ENCODE results near the gene FAM131B. TPM values are rescaled to one million over a fixed set of nuclear protein-coding genes. Genes with fewer than 3 reads are reported as not detected.

The FAM131B gene
- total and polyA plus RNA-seq, 9 of the 15 experiments (the other 6 are each of a cell fraction or from before 2014, with no cell fraction given): 0.03 to 0.04 TPM; not detected in 7

DNA sequence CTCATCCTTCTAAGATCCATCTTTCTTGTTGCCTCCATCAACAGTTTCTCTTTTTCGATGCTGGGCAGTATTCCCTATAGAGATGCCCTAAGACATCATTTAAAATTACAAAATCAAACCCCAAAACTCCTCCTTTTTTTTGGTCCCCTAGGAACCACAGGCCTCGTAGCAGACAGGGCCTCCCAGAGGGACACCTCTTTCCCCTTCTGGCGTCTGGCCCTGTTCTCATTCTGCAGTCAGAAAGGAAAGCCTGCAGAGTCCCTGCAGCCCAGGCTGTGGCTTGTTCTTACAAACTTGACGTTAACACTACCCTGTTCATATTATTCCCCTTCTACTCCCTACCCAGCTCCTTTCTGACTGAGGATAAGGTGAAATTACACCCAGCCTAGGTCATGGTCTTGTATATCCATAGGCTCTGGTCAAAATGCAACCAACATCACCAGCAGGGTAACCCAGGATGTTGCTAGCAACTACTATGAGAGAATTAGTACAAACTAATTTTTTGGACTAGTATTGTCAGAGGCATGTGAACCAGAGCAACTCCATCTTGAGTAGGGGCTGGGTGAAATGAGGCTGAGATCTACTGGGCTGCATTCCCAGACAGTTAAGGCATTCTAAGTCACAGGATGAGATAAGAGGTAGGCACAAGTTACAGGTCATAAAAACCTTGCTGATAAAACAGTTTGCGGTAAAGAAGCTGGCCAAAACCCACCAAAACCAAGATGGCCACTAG, 49.6 kb upstream of the FAM131B start (continued):
- TF ChIP-seq HNRNPL (IDR thresholded peaks at IDR 0.05; ENCODE audit: low read depth, low read length) (no peak), DIDO1 (tag; IDR thresholded peaks at IDR 0.05; ENCODE audit: low read depth) (no peak), ESRRB (CRISPR knock-in tag; IDR thresholded peaks at IDR 0.05; ENCODE audit: borderline replicate concordance) (no peak), POLR2G (IDR thresholded peaks at IDR 0.05; ENCODE audit: low read depth, low read length) (no peak), XRCC4 (IDR thresholded peaks at IDR 0.05; ENCODE audit: extremely low read depth, insufficient read depth, insufficient read length) (no peak), ZNF764 (CRISPR knock-in tag; IDR thresholded peaks at IDR 0.05; ENCODE audit: low read depth) (no peak), GATAD2B (IDR thresholded peaks at IDR 0.05; ENCODE audit: borderline replicate concordance) (no peak), POLR2AphosphoS5 (IDR thresholded peaks at IDR 0.05; ENCODE audit: control insufficient read depth, insufficient read depth, low read depth, low read length) (no peak), ZNF197 (CRISPR knock-in tag; IDR thresholded peaks at IDR 0.05; ENCODE audit: low read depth) (0 out of 2 replicates have a peak, but pooled peaks have one; percentile 47), U2AF2 (optimal IDR thresholded peaks at IDR 0.05; ENCODE audit: low read depth, low read length) (no peak), TCF7 (IDR thresholded peaks at IDR 0.05; ENCODE audit: borderline replicate concordance) (no peak), NR4A1 (CRISPR knock-in tag; IDR thresholded peaks at IDR 0.05) (no peak), NR4A1 (tag; IDR thresholded peaks at IDR 0.05) (peak; percentile 73; the same call in 1 of the 2 replicates), FOXJ2 (tag; IDR thresholded peaks at IDR 0.05) (no peak), CHD4 (IDR thresholded peaks at IDR 0.05; ENCODE audit: insufficient read depth, insufficient replicate concordance, low read depth, low read length, poor library complexity, severe bottlenecking) (no peak), MCM3 (IDR thresholded peaks at IDR 0.05) (no peak), HSF4 (CRISPR knock-in tag; IDR thresholded peaks at IDR 0.05; ENCODE audit: borderline replicate concordance) (no peak), ZNF668 (CRISPR knock-in tag; IDR thresholded peaks at IDR 0.05) (no peak), ARID1B (IDR thresholded peaks at IDR 0.05) (no peak)
- TF ChIP-seq, protein P1, sequence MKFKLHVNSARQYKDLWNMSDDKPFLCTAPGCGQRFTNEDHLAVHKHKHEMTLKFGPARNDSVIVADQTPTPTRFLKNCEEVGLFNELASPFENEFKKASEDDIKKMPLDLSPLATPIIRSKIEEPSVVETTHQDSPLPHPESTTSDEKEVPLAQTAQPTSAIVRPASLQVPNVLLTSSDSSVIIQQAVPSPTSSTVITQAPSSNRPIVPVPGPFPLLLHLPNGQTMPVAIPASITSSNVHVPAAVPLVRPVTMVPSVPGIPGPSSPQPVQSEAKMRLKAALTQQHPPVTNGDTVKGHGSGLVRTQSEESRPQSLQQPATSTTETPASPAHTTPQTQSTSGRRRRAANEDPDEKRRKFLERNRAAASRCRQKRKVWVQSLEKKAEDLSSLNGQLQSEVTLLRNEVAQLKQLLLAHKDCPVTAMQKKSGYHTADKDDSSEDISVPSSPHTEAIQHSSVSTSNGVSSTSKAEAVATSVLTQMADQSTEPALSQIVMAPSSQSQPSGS (CRISPR knock-in tag; IDR thresholded peaks at IDR 0.05): no peak
- TF ChIP-seq, protein P2, sequence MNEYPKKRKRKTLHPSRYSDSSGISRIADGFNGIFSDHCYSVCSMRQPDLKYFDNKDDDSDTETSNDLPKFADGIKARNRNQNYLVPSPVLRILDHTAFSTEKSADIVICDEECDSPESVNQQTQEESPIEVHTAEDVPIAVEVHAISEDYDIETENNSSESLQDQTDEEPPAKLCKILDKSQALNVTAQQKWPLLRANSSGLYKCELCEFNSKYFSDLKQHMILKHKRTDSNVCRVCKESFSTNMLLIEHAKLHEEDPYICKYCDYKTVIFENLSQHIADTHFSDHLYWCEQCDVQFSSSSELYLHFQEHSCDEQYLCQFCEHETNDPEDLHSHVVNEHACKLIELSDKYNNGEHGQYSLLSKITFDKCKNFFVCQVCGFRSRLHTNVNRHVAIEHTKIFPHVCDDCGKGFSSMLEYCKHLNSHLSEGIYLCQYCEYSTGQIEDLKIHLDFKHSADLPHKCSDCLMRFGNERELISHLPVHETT (CRISPR knock-in tag; conservative IDR thresholded peaks at IDR 0.05 in 1 of 2, IDR thresholded peaks at IDR 0.05 in 1 of 2): peak in 1 of 2 experiments; percentile 52; a peak in 1 of 4 replicates
- TF ChIP-seq, protein P3, sequence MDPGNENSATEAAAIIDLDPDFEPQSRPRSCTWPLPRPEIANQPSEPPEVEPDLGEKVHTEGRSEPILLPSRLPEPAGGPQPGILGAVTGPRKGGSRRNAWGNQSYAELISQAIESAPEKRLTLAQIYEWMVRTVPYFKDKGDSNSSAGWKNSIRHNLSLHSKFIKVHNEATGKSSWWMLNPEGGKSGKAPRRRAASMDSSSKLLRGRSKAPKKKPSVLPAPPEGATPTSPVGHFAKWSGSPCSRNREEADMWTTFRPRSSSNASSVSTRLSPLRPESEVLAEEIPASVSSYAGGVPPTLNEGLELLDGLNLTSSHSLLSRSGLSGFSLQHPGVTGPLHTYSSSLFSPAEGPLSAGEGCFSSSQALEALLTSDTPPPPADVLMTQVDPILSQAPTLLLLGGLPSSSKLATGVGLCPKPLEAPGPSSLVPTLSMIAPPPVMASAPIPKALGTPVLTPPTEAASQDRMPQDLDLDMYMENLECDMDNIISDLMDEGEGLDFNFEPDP (CRISPR knock-in tag; IDR thresholded peaks at IDR 0.05): no peak
- TF ChIP-seq, protein P4, sequence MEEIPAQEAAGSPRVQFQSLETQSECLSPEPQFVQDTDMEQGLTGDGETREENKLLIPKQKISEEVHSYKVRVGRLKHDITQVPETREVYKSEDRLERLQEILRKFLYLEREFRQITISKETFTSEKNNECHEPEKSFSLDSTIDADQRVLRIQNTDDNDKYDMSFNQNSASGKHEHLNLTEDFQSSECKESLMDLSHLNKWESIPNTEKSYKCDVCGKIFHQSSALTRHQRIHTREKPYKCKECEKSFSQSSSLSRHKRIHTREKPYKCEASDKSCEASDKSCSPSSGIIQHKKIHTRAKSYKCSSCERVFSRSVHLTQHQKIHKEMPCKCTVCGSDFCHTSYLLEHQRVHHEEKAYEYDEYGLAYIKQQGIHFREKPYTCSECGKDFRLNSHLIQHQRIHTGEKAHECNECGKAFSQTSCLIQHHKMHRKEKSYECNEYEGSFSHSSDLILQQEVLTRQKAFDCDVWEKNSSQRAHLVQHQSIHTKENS (CRISPR knock-in tag; IDR thresholded peaks at IDR 0.05): no peak
